GM08714 (cell line): ENCODE measurements around the gene STRADB.

Experiments
- H3K4me3 ChIP-seq: fragments of 200-500 bp; sonication (Bioruptor generic); 2 replicates; pipeline ENCODE4 v1.5.1; 2014; ENCODE audit warnings: mild to moderate bottlenecking, low read length, inconsistent platforms
- ZNF274 ChIP-seq: IDR thresholded peaks from 2 replicates; pipeline ENCODE4 v1.6.1; 2012; ENCODE audit warnings: mild to moderate bottlenecking, low read depth, low read length

Gene STRADB

GRCh38 chr2:201441409-201441808, 10.1 kb upstream of the STRADB start:
- no peak for TF ChIP-seq ZNF274
- no peak overlapping the region for H3K4me3 ChIP-seq

DNA sequence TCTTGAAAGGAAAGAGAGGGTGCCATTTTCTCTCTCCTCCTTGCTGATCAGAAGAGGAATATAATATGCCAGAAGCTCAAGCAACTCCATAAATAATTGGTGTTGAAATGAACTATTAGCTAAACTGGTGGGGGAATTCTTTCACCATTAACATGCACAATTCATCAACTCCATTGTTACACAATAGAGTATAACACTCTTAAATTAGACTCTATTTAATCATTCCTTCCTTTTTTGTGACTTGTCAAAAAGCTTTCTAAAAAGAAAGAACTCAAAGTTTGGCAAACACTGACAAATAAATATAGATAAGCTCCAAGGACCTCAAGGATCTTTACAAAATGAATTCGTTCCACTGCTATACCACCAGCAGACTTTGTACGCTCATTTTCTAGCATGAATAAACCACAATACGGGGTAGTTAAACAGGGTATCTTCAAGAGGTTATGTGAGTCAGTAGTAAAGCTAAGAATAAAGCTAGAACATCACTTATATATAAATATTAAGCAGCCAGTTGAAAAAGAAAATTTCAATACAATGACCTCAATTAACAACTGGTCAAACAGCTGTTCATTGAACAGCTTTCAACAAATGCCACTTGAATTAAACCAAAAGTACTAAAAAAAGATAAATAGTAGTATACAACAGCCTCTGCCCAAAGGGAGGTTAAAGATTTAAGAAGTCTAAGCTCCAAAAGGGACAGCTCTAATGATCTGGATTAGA, 6.6 kb upstream of the STRADB start:
- TF ChIP-seq ZNF274: no peak
- H3K4me3 ChIP-seq: no peak overlapping the region

DNA sequence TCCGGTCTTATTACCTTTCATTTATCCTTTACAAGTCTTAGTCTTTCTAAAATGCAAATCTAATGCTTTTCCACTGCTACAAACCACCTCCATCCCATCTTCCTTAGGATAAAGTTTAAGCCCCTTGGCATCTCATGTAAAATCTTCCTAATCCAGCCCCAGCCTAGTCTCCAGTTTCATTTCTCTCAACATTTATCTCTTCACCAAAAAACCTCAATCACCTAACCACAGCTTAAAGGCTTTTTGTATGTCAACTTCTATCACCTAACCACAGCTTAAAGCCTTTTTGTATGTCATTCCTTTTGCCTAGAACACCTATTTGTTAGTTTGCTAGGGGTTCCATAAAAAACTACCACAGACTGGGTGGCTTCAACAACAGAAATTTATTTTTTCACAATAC, 4.5 kb upstream of the STRADB start:
- TF ChIP-seq ZNF274: no peak
- H3K4me3 ChIP-seq: no peak overlapping the region

GRCh38 chr2:201448061-201448460, 3.5 kb upstream of the STRADB start:
- TF ChIP-seq ZNF274: no peak
- H3K4me3 ChIP-seq: no peak overlapping the region

DNA sequence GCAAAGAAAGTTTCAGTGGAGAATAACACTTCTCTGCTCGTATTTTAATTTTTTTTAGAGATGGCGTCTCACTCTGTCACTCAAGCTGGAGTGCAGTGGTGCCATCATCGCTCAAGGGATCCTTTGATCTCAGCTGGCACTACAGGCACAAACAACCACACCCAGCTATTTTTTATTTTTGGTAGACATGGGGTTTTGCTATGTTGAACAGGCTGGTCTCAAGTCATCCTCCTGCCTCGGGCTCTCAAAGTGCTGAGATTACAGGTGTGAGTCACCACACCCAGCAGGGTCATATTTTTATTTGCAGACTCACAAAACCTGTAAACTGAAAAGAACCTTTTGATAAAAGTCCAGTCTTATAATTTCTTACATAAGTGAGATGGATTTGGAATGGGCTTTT, 2.8 kb upstream of the STRADB start:
- no peak overlapping the region for H3K4me3 ChIP-seq
- no peak for TF ChIP-seq ZNF274

- TF ChIP-seq ZNF274: no peak
- peak overlapping the region; percentile 77 for H3K4me3 ChIP-seq
Measured at GRCh38 chr2:201450954-201451291, 617 bp upstream of the STRADB start.

DNA sequence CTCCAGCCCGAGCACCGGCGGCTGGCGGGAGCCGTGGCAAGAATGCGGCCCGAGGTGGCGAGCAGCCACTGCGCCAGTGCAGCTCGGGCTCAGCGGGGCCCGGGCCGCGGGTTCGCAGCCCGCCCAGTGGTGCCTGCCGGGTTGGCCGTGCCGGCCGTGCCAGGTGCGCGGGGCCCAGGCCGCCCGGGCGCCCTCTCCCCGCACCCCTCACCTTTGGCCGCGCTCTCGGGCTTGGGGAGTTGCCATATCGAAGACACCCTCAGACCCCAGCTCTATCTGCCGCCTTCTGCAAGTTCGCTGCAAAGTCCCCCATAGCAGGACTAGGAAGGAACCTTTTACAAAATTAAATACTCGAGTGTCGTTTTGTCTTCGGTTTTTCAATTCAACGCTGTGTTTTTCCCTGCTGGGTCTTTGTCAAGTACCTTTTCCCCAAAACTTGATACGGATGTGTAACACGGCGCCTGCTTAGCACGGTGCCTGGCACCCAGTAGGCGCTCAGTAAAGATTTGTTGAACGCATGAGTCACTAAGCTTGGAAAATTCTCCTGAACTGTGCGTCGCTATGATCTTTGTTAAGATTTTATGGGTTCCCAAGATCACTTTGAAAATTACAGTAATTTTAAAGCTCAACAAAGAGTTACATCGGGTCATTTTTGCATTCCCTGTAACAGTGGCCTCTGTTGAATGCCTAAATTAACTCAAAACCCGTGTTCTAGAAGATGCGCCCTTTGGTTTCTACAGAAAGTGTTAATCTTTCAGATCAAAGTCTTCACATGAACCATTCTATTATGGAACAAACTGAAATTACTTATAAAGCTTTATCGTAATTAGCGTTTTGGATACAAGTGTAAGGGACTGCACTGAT, 750 bp downstream of the STRADB start:
- peak overlapping the region; percentile 77 for H3K4me3 ChIP-seq
- TF ChIP-seq ZNF274: no peak

DNA sequence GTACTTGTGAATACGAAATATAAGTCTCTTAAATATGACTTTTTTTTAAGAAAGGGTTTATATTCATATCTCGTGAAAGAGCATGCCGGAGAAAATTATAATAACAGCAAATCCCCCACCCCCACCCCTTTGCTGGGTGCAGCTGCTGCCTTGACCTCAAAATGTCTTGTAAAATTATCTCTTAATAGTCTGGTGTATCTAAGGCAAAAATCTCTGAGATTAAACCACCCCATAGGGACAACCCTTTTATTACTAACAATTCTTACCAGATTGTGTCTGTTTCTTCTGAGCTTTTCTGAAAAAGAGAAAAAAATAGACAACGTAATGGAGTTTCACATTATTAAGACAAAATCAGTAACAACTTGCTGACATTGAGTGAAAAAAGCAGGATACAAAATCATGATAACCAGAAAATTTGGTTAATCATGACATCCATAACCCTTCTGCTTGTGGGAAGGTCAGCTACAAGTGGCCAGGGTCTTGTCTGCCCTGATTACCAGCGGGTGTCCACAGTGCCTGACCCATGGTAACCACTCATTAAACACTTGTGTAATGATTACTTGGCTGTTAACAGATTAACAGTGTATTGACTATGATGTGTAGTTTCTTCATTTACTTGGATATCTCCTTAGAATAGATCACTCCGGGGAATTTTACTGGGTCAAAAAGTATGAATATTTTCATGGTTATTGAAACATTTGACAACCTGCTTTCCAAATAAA, 1.5 kb downstream of the STRADB start:
- TF ChIP-seq ZNF274: no peak
- H3K4me3 ChIP-seq: no peak overlapping the region; the same call in 1 of the 2 replicates

- no peak overlapping the region for H3K4me3 ChIP-seq
- TF ChIP-seq ZNF274: no peak
Measured at GRCh38 chr2:201458381-201458780, 6.8 kb downstream of the STRADB start.

- no peak overlapping the region for H3K4me3 ChIP-seq
- no peak for TF ChIP-seq ZNF274
Measured at GRCh38 chr2:201460532-201460931, 9.0 kb downstream of the STRADB start.

GRCh38 chr2:201464547-201464946, 13.0 kb downstream of the STRADB start:
- no peak for TF ChIP-seq ZNF274
- no peak overlapping the region for H3K4me3 ChIP-seq

DNA sequence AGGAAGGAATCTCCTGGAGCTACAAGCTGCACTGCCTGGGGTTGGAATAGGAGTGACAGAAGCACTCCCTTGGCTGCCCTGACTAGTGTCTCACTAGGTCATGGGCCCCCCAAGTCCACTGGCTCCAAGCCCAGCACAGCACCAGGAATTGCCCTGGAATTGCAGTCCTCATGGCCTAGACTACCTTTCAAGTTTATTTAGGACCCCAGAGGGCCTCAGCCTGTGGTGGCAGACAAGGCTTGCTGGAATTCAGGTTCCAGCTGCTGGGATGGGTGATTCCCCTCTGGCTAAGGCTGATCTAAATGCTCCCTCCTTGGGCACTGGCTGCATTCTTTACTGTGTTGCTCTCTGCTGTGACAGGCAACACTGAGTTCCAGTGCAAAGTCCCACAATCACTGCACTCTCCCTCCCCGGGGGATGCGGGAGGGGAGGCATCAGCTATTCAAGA, 14.0 kb downstream of the STRADB start:
- TF ChIP-seq ZNF274: no peak
- no peak overlapping the region for H3K4me3 ChIP-seq

- H3K4me3 ChIP-seq: no peak overlapping the region
- TF ChIP-seq ZNF274: no peak
Measured at GRCh38 chr2:201466050-201466675, 14.6 kb downstream of the STRADB start.

GRCh38 chr2:201467666-201468065, 16.1 kb downstream of the STRADB start:
- no peak for TF ChIP-seq ZNF274
- no peak overlapping the region for H3K4me3 ChIP-seq
